GM13976 (cell line): ENCODE results near the gene ARFGEF3.

Experiments
- DNase-seq: peaks from one replicate; pipeline ENCODE4 v3.0.0; 2012; ENCODE audit warnings: low spot score
- in situ Hi-C: fragments of 300-500 bp; cut with MboI; formaldehyde crosslinking; loops from one replicate; pipeline ENCODE4 v1.12.0; 2022; ENCODE audit warnings: low sequenced_read_pairs, mixed read lengths, inconsistent platforms; ENCODE audit not compliant: unreplicated experiment
- TF ChIP-seq, protein P1 (sequence below): IDR thresholded peaks from 2 replicates; pipeline ENCODE4 v1.5.1; 2012; ENCODE audit warnings: borderline replicate concordance, mild to moderate bottlenecking; ENCODE audit not compliant: insufficient read depth; ENCODE audit errors: extremely low read depth, missing control alignments, control extremely low read depth

ARFGEF3 gene

DNA sequence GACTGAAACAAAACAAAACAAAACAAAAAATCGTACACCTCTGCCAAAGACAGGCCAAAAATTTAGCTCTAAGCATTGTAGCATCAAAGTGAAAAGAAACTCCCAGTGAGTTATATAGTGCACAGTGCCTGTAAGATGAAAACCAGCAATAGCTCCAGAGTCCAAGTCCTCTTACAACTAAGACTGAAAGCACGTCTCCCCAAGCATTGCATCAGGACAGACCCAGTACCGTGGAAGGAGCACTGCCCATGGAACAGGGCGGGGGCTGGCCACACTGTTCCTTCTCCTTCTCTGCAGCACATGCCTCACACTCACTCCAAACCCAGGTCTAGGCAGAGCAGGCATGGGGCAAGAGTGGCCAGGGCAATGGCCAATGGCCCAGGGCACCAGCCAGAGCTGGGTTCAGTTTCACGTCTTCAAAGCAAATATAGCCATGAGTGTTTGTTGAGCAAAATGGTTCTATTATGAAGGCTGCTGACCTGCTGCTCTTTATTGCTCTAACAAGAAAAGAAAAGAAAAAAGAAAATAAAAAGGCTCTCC is 128.8 kb downstream of the ARFGEF3 start:
- TF ChIP-seq, protein P1, sequence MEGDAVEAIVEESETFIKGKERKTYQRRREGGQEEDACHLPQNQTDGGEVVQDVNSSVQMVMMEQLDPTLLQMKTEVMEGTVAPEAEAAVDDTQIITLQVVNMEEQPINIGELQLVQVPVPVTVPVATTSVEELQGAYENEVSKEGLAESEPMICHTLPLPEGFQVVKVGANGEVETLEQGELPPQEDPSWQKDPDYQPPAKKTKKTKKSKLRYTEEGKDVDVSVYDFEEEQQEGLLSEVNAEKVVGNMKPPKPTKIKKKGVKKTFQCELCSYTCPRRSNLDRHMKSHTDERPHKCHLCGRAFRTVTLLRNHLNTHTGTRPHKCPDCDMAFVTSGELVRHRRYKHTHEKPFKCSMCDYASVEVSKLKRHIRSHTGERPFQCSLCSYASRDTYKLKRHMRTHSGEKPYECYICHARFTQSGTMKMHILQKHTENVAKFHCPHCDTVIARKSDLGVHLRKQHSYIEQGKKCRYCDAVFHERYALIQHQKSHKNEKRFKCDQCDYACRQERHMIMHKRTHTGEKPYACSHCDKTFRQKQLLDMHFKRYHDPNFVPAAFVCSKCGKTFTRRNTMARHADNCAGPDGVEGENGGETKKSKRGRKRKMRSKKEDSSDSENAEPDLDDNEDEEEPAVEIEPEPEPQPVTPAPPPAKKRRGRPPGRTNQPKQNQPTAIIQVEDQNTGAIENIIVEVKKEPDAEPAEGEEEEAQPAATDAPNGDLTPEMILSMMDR: no peak
- DNase-seq: no peak
- in situ Hi-C loops: no loop called here

DNA sequence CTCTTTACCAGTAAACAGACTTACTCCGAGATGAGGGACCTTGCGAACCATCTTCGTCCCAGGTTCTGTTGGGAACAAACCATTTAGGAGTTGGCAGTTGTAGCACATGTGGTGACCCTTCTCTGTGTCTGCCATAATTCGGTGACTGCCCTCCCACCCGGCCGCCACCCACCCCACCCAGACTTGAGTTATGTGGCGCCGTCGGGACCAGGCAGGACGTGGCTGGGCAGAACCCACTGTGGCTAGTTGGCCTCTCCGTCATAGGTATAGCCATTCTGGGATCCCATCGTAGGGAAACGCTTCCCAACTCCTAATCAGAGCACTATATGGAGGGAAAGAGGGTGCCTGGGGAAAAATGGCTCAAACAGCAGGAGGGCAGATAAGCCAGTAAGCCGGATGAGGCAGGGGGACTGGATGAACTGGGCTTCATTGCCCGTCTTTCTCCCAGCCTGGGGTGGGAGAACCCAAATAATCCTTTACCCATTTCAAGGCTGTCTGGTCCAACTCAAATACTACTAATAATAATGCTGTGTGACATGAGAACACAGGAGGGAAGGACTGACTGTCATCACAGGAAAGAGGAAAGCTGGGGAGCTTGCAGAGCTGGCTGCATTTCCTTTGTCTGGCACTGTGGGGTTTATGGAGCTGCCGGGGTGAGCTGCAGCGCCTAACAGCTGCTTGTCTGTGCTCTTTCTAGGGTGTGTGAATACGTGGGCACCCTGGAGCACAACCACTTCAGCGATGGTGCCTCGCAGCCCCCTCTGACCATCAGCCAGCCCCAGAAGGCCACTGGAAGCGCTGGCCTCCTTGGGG is 129.5 kb downstream of the ARFGEF3 start:
- TF ChIP-seq, protein P1: no peak
- in situ Hi-C loops: no loop called here
- no peak for DNase-seq

DNA sequence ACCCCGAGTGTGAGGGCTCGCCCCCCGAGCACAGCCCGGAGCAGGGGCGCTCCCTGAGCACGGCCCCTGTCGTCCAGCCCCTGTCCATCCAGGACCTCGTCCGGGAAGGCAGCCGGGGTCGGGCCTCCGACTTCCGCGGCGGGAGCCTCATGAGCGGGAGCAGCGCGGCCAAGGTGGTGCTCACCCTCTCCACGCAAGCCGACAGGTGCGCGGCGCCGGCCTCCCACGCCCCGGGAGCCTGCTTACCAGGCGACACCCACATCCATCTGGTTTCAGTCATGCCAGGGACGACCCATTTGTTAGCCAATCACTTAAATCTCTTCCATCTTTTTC is 130.1 kb downstream of the ARFGEF3 start:
- TF ChIP-seq, protein P1: no peak
- no peak for DNase-seq
- in situ Hi-C loops: no loop called here

DNA sequence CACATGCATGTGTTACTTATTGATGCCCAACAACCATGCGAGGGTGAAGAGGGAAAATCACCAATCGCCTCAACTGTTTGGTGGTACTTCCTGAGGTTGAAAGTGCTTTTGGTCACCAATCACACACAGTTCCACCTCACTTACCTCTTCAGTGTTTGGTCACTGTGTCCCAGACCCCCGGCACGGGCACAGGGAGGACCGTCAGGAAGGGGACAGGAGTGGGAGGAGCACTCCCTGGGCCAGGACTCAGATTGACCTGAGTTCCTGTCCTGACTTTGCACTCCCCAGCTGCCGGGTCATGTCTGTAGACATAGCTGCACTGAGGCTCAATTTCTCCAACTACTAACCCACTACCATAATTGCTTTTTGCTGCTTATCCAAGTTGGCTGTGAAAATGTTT is 130.7 kb downstream of the ARFGEF3 start:
- DNase-seq: no peak
- in situ Hi-C loops: no loop called here
- TF ChIP-seq, protein P1: no peak

DNA sequence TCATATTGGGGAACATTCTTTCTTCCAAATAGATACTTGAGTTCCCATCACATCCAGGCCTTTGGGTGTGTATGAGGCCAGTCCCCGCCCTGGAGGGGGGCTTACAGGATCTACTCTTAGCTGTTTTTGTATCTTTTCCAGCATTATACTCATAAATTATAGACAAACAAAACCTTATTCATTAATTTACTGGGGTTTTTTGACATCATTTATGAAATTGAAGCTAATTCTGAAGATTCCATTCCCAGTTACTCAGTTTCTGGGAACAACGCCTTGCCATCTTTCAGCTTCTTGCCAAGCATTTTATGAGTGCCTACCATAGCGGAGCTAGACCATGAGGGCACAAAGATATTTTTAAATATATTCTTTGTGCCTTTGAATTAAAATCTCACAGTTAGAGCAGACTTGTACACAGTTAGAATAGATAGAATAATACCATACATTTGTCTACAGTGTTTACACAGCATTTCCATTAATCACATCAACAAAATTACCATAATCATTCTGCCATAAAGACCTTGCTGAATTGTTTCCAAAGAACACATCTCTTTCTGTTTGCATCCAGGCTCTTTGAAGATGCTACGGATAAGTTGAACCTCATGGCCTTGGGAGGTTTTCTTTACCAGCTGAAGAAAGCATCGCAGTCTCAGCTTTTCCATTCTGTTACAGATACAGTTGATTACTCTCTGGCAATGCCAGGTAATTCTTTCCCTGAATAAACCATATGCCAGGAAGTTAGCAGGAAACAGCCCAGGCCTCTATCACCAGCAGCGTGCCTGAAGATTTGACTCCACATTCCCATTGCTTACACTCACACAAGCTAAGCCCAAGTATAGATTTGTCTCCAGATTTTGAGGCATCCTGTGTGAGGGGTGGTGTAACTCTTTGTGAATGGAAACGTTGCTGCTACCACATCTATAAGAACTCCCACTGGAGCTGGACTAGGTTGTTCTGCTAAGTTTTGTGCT is 132.0 kb downstream of the ARFGEF3 start:
- in situ Hi-C loops: no loop called here
- no peak for DNase-seq
- TF ChIP-seq, protein P1: no peak

DNA sequence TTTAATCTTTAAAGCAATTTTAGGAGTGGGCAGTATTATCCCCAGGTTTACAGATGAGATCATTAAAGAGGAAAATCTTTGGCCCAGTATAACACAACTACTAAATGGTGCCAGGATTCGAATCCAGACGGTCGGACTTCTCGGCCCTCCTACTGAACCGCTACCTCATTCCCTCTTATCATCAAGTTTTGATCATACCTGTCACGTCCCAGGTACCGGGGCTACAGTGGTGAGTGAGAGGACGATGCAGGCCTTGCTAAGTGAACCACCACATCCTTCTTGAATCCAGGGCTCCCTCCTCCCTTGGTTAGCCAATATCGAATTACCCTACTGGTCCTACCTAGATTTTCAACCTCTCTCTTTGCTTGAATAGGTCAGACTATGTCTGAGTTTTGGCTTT is 134.6 kb downstream of the ARFGEF3 start:
- DNase-seq: no peak
- TF ChIP-seq, protein P1: no peak
- in situ Hi-C loops: no loop called here
